Transverse colon (tissue), 4 donors: ENCODE measurements around the gene INTS3. TPM values are rescaled to one million over a fixed set of nuclear protein-coding genes. Genes with fewer than 3 reads are reported as not detected.

Experiments used
- DNase-seq: peaks from one replicate; pipeline ENCODE4 v3.0.0-alpha.2; 2019
- H3K27ac ChIP-seq, 4 donors: fragments of 200-600 bp; sonication (generic); 2 replicates each; pipeline ENCODE4 v1.5.1; 2016 to 2018; ENCODE audit warnings: inconsistent platforms in 4 of 4
- H3K27me3 ChIP-seq: fragments of 200-600 bp; sonication (generic); 2 replicates; pipeline ENCODE4 v1.5.1; 2017; ENCODE audit warnings: inconsistent platforms
- H3K36me3 ChIP-seq, 4 donors: fragments of 200-600 bp; sonication (generic); 2 replicates each; pipeline ENCODE4 v1.5.1; 2017 to 2019; ENCODE audit warnings: inconsistent platforms in 4 of 4
- H3K4me1 ChIP-seq, 4 donors: fragments of 200-600 bp; sonication (generic); 2 replicates each; pipeline ENCODE4 v1.5.1; 2017 to 2020; ENCODE audit warnings: inconsistent platforms in 4 of 4
- H3K4me3 ChIP-seq, 4 donors: fragments of 200-600 bp; sonication (generic); 1 replicate in 1 of 4; 2 replicates in 3 of 4; pipeline versions ENCODE4 v1.5.1 to v1.6.1; 2017 to 2019; ENCODE audit warnings: inconsistent platforms in 4 of 4
- H3K9me3 ChIP-seq, 2 donors: fragments of 200-600 bp; sonication (generic); 2 replicates each; pipeline ENCODE4 v1.5.1; 2017 to 2019; ENCODE audit warnings: inconsistent platforms in 2 of 2
- EP300 ChIP-seq: sonication (generic); formaldehyde crosslinking; IDR thresholded peaks from one replicate; pipeline ENCODE4 v1.6.1; 2017; ENCODE audit warnings: antibody characterized with exemption, low read depth
- POLR2A ChIP-seq: fragments of 450-650 bp; IDR thresholded peaks from one replicate; pipeline ENCODE4 v1.6.1; 2016; ENCODE audit warnings: antibody characterized with exemption, mild to moderate bottlenecking, moderate library complexity
- POLR2AphosphoS5 ChIP-seq, 3 donors: sonication (generic); formaldehyde crosslinking; IDR thresholded peaks; one replicate each; pipeline ENCODE4 v1.6.1; 2016; ENCODE audit warnings: antibody characterized with exemption in 3 of 3
- WGBS, 2 donors: methylation state at CpG; one replicate each; pipeline ENCODE4 v1.1.5; 2018; ENCODE audit warnings: low coverage in 1 of 2; 5-methylcytosine and 5-hydroxymethylcytosine counted together
- in situ Hi-C, 4 donors: fragments of 200-750 bp; cut with MboI; loops; one replicate each; pipeline versions ENCODE4 v1.15.0 to v1.15.1; 2017; ENCODE audit warnings: low sequenced_read_pairs in 3 of 4, low pct_ligation_motif_present in 1 of 4, low pct_unique_long_range_greater_than_20kb in 1 of 4
- intact Hi-C: fragments of 100-400 bp; cut with DNase I; formaldehyde crosslinking; loops from one replicate; pipeline ENCODE4 v1.15.1; 2023; ENCODE audit warnings: low total_unique reads
- total RNA-seq, 4 donors: library from RNA; depleted of rRNA; stranded (reverse); fragments of >200 nt; gene quantifications; one replicate each; pipeline ENCODE4 v1.1.0, GENCODE V29; 2016
- TF ChIP-seq, protein P1 (sequence below), 5 experiments: fragments of 200-600 bp in 3 of 5; fragments of 450-650 bp in 2 of 5; sonication (generic) in 3 of 5; IDR thresholded peaks; 1 replicate in 2 of 5; 2 replicates in 3 of 5; pipeline ENCODE4 v1.5.1; 2016 to 2017; ENCODE audit warnings: antibody characterized with exemption in 5 of 5, inconsistent platforms in 3 of 5, mild to moderate bottlenecking in 2 of 5, moderate library complexity in 1 of 5

Gene INTS3
- total RNA-seq, 4 donors from 2014 or later = 26.1 to 35.6 (median 28.0) TPM

GRCh38 chr1:153767519-153767918 is 39.7 kb downstream of the INTS3 start:
- intact Hi-C loops (no loop called here), in situ Hi-C loops (no loop called here)
- Histone ChIP-seq H3K27ac (peak overlapping the region in 3 of 4 donors; percentile 41 to 48 (median 44)), H3K9me3 (no peaks in the 10 kb centered on the region), H3K36me3 (peaks cover 0 to 22% (median 9%) of the 10 kb centered on the region in 4 donors), H3K27me3 (no peaks in the 10 kb centered on the region), H3K4me3 (no peak overlapping the region), H3K4me1 (peaks cover 0 to 33% (median 17%) of the 10 kb centered on the region in 4 donors)
- DNase-seq = no peak
- TF ChIP-seq POLR2AphosphoS5 (IDR thresholded peaks at IDR 0.05) (no peak), EP300 (no peak), POLR2A (no peak)
- TF ChIP-seq, protein P1, sequence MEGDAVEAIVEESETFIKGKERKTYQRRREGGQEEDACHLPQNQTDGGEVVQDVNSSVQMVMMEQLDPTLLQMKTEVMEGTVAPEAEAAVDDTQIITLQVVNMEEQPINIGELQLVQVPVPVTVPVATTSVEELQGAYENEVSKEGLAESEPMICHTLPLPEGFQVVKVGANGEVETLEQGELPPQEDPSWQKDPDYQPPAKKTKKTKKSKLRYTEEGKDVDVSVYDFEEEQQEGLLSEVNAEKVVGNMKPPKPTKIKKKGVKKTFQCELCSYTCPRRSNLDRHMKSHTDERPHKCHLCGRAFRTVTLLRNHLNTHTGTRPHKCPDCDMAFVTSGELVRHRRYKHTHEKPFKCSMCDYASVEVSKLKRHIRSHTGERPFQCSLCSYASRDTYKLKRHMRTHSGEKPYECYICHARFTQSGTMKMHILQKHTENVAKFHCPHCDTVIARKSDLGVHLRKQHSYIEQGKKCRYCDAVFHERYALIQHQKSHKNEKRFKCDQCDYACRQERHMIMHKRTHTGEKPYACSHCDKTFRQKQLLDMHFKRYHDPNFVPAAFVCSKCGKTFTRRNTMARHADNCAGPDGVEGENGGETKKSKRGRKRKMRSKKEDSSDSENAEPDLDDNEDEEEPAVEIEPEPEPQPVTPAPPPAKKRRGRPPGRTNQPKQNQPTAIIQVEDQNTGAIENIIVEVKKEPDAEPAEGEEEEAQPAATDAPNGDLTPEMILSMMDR (IDR thresholded peaks at IDR 0.05) = no peak
- WGBS, 2 donors = 85 to 95% methylated on average over 4 to 11 of the region's 11 CpGs

- TF ChIP-seq POLR2AphosphoS5 (IDR thresholded peaks at IDR 0.05) = peak in 1 of 3 donors; percentile 10
- TF ChIP-seq, protein P1 (IDR thresholded peaks at IDR 0.05) = no peak
- peak overlapping the region; percentile 29 to 48 (median 42) for H3K27ac ChIP-seq
- no peaks in the 10 kb centered on the region for H3K9me3 ChIP-seq
- DNase-seq = peak; percentile 47
- 75% methylated on average over 4 of the region's 4 CpGs; no CpG with 5 or more reads in 1 of the 2 donors for WGBS, 2 donors
- intact Hi-C loops = no loop called here
- peaks cover 0 to 20% (median 7%) of the 10 kb centered on the region in 4 donors for H3K36me3 ChIP-seq
- no peak overlapping the region for H3K4me3 ChIP-seq
- in situ Hi-C loops = no loop called here
- H3K27me3 ChIP-seq = no peaks in the 10 kb centered on the region
- peaks cover 0 to 30% (median 17%) of the 10 kb centered on the region in 4 donors for H3K4me1 ChIP-seq
These were observed 40.7 kb downstream of the INTS3 start for GRCh38 chr1:153768316-153769181.

- no peaks in the 10 kb centered on the region for H3K9me3 ChIP-seq
- H3K27me3 ChIP-seq = no peaks in the 10 kb centered on the region
- intact Hi-C loops (no loop called here), in situ Hi-C loops (no loop called here)
- TF ChIP-seq POLR2AphosphoS5 (IDR thresholded peaks at IDR 0.05) (no peak), EP300 (no peak)
- TF ChIP-seq, protein P1 (IDR thresholded peaks at IDR 0.05) = no peak
- WGBS, 2 donors = 77 to 87% methylated on average over 3 of the region's 3 CpGs
- H3K4me1 ChIP-seq = peaks cover 0 to 23% (median 17%) of the 10 kb centered on the region in 4 donors
- no peak overlapping the region for H3K4me3 ChIP-seq
- H3K27ac ChIP-seq = peak overlapping the region; percentile 29 to 48 (median 42)
- no peak for DNase-seq
- H3K36me3 ChIP-seq = peaks cover 0 to 19% (median 6%) of the 10 kb centered on the region in 4 donors
These were observed 41.4 kb downstream of the INTS3 start for GRCh38 chr1:153769221-153769620.

- intact Hi-C loops = no loop called here
- 38 to 69% methylated on average over 4 to 11 of the region's 11 CpGs for WGBS, 2 donors
- Histone ChIP-seq H3K4me3 (no peak overlapping the region), H3K9me3 (no peaks in the 10 kb centered on the region), H3K36me3 (peaks cover 0 to 19% (median under 1%) of the 10 kb centered on the region in 4 donors), H3K4me1 (peaks cover 7 to 28% (median 23%) of the 10 kb centered on the region in 4 donors), H3K27ac (no peak overlapping the region), H3K27me3 (no peaks in the 10 kb centered on the region)
- no peak for DNase-seq
- in situ Hi-C loops = loop anchor here in 1 of 4 donors (10.0 kb wide), 1 partner anchor 96 kb away; the partner anchor contains the start of genes ILF2 and NPR1
- TF ChIP-seq, protein P1 (IDR thresholded peaks at IDR 0.05) = no peak
- TF ChIP-seq POLR2A = no peak
- no peak for TF ChIP-seq POLR2AphosphoS5 (IDR thresholded peaks at IDR 0.05)
- TF ChIP-seq EP300 = no peak
These were observed 42.9 kb downstream of the INTS3 start for GRCh38 chr1:153770797-153771196.
